ENCODE results near the gene PALM3.
"Not testable (repeated sequence)": the region's sequence is repeated elsewhere in the genome, so short reads cannot be mapped to it uniquely, and the experiment has no call there.

PALM3 gene

DNA sequence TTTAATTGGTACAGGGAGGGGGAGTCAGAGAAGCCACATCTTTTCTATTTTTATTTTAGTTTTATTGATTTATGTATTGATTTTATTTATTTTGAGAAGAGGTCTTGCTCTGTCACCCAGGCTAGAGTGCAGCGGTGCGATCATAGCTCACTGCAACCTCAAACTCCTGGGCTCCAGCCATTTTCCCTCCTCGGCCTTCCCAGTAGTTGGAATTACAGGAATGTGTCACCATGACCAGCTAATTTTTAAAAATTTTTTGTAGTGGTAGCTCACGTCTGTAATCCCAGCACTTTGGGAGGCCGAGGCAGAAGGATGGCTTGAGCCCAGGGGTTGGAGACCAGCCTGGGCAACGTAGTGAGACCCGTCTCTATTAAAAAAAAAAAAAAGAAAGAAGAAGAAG lies 26.2 kb downstream of the PALM3 start:
- DNase-seq (ENCODE audit: insufficient read length, low spot score), result no peak

DNA sequence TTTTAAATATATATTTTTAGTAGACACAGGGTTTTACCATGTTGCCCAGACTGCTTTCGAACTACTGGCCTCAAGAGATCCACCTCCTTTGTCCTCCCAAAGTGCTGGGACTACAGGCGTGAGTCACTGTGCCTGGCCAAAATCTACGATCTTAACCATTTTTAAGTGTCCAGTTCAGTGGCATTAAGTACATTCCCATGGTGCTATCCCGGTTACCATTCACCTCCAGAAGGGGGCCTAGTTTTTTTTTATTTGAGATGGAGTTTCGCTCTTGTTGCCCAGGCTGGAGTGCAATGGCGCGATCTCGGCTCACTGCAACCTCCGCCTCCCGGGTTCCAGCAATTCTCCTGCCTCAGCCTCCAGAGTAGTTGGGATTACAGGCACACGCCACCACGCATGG lies 26.7 kb downstream of the PALM3 start:
- DNase-seq (ENCODE audit: insufficient read length, low spot score); FAIRE-seq: not testable (repeated sequence)

More for the DNA sequence above, 26.2 kb downstream of the PALM3 start:
- no peak for FAIRE-seq

GRCh38 chr19:14033946-14034345 lies 27.9 kb downstream of the PALM3 start:
- DNase-seq (ENCODE audit: insufficient read length, low spot score) (no peak), FAIRE-seq (no peak)

DNA sequence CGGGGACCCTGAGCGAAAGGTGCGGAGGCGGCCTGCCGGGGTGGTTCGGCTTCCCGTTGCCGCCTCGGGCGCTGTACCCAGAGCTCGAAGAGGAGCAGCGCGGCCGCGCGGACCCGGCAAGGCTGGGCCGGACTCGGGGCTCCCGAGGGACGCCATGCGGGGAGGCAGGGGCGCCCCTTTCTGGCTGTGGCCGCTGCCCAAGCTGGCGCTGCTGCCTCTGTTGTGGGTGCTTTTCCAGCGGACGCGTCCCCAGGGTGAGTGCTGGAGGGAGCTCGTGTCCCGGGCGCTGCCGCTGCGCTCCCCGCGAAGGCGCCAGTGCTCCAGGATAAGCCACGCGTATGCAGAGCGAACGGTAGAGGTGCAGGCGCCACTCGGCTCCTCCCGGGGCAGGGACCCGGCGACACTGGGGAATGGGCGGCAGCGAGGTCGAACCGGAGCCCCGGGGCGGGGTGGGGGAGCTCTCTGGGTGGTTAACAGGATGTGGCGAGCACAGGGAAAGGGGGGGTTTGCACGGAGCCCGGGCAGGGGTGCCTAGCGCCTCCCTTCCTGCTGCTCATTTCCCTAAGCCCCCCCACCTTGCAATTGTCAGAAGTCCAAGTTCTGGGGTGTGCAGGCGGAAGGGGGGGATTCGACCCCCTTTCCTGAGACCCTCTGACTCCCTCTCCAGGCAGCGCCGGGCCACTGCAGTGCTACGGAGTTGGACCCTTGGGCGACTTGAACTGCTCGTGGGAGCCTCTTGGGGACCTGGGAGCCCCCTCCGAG lies 30.0 kb downstream of the PALM3 start, which contains the start of gene IL27RA:
Gene IL27RA, plus strand, starts transcription at position 44 of the 762 bp plus-strand sequence. Its CDS starts 111 bp downstream, at position 155.
- FAIRE-seq (peak; percentile 72), DNase-seq (ENCODE audit: insufficient read length, low spot score) (peak; percentile 73)

GRCh38 chr19:14030997-14031718 lies 30.7 kb downstream of the PALM3 start:
- no peak for DNase-seq (ENCODE audit: insufficient read length, low spot score)
- no peak for FAIRE-seq

DNA sequence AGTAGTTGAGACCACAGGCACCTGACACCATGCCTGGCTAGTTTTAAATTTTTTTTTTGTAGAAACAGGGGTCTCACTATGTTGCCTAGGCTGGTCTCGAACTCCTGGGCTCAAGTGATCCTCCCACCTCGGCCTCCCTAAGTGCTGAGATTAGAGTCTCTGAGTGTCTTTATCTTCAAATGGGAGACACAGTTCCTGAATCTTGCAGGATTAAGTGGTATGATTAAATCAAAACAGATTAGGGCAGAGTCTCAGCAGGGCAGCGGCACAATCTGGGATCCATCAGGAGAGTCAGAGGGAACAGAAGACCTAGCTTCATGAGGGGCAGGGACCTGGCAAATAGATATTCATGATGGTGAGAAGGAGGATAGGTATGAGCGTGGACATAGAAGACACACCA lies 33.0 kb downstream of the PALM3 start:
- no peak for FAIRE-seq
- DNase-seq (ENCODE audit: insufficient read length, low spot score), result no peak

GRCh38 chr19:14027856-14028450 lies 33.9 kb downstream of the PALM3 start, which contains the start of gene RLN3:
Gene RLN3 (plus strand): TSS chr19:14028148. CDS start chr19:14028205, 57 bp downstream.
- FAIRE-seq, result no peak
- DNase-seq (ENCODE audit: insufficient read length, low spot score), result no peak

DNA sequence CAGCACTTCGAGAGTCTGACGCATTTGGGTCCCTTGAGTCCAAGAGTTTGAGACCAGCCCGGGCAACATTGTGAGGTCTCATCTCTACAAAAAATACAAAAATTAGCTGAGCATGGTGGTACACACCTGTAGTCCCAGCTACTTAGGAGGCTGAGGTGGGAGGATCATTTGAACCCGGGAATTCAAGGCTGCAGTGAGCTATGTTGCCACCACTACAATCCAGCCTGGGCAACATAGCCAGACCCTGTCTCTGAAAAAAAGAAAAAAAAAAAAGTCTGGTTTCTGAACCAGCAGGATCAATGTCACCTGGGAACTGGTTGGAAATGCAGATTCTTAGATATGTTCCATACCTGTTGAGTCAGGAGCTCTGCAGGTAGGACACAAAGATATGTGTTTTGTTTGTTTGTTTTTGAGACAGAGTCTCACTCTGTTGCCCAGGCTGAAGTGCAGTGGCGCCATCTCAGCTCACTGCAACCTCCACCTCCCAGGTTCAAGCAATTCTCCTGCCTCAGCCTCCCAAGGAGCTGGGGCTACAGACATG lies 35.2 kb downstream of the PALM3 start:
- FAIRE-seq; DNase-seq (ENCODE audit: insufficient read length, low spot score): not testable (repeated sequence)

GRCh38 chr19:14023404-14024235 lies 38.3 kb downstream of the PALM3 start:
- no peak for DNase-seq (ENCODE audit: insufficient read length, low spot score)
- peak; percentile 31 for FAIRE-seq

- DNase-seq (ENCODE audit: insufficient read length, low spot score) (no peak), FAIRE-seq (no peak)
Observed at GRCh38 chr19:14022469-14022868, 39.4 kb downstream of the PALM3 start.

- FAIRE-seq, result peak; percentile 42
- DNase-seq (ENCODE audit: insufficient read length, low spot score), result no peak
Observed at GRCh38 chr19:14021474-14021873, 40.4 kb downstream of the PALM3 start.

DNA sequence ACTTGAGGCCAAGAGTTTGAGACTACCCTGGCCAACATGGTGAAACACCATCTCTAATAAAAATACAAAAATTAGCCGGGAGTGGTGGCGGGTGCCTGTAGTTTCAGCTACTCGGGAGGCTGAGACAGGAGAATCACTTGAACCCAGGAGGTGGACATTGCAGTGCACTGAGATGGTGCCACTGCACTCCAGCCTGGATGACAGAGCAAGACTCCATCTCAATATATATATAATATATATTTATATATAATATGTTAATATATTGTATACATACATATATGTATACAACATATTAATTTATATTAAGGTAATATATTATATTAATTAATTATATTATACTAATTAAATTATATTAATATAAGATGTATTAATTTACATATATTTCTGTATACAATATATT lies 42.1 kb downstream of the PALM3 start:
- not testable (repeated sequence) for FAIRE-seq; DNase-seq (ENCODE audit: insufficient read length, low spot score)

DNA sequence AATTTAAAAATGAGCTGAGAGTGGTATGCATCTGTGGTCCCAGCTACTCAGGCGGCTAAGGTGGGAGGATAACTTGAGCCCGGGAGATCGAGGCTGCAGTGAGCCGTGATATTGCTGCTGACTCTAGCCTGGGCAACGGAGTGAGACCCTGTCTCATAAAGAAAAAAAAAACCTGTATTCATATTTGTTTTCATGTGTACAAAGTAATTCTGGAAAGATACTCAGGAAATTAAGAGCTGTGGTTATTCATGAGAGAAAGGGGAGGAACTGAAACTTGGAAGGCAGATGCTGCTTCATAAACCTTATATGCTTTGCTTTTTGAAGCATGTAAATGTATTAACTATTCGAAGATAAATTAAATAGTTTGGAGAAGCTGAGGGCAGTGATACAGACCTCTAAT lies 42.8 kb downstream of the PALM3 start:
- DNase-seq (ENCODE audit: insufficient read length, low spot score), result no peak
- peak; percentile 61 for FAIRE-seq

GRCh38 chr19:14015524-14016035 lies 46.3 kb downstream of the PALM3 start:
- DNase-seq (ENCODE audit: insufficient read length, low spot score) (no peak), FAIRE-seq (peak; percentile 98)

DNA sequence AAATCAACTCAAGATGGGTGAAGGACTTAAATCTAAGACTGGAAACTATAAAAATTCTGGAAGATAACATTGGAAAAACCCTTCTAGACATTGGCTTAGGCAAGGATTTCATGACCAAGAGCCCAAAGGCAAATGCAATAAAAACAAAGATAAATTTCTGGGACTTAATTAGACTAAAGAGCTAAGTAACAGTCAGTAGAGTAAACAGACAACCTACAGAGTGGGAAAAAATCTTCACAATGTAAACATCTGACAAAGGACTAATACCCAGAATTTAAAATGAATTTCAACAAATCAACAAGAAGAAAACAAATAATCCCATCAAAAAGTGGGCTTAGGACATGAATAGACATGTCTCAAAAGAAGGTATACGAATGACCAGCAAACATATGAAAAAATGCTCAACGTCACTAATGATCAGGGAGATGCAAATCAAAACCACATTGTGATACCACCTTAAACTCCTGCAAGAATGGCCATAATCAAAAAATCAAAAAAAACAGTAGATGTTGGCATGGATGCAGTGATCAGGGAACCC lies 49.4 kb downstream of the PALM3 start:
- DNase-seq (ENCODE audit: insufficient read length, low spot score) (no peak), FAIRE-seq (no peak)

GRCh38 chr19:14006766-14007562 lies 54.9 kb downstream of the PALM3 start:
- FAIRE-seq (no peak), DNase-seq (ENCODE audit: insufficient read length, low spot score) (no peak)

- DNase-seq (ENCODE audit: insufficient read length, low spot score) (peak; percentile 70), FAIRE-seq (peak; percentile 98)
Observed at GRCh38 chr19:14006085-14006765, 55.7 kb downstream of the PALM3 start, which contains the start of gene RFX1. Gene RFX1 (minus strand): TSS chr19:14006320. CDS start chr19:13993843, 12,477 bp downstream.

Measured in GM19239 (cell line).